GM12878 (cell line): Measurements from ENCODE around the gene LPAR5. TPM values are rescaled to one million over a fixed set of nuclear protein-coding genes. Genes with fewer than 3 reads are reported as not detected.

Source experiments
- ASH2L ChIP-seq: fragments of 300-600, 200-600 bp; sonication (generic); IDR thresholded peaks from 2 replicates; pipeline ENCODE4 v1.6.1; 2017; ENCODE audit warnings: low read depth, mild to moderate bottlenecking, borderline replicate concordance
- BMI1 ChIP-seq: fragments of 450-650 bp; IDR thresholded peaks from 2 replicates; pipeline ENCODE4 v1.6.1; 2016; ENCODE audit warnings: mild to moderate bottlenecking, moderate library complexity, borderline replicate concordance
- CREB1 ChIP-seq: IDR thresholded peaks from 2 replicates; pipeline ENCODE4 v1.6.1; 2012; ENCODE audit warnings: low read depth, mild to moderate bottlenecking, inconsistent platforms
- CTCF ChIP-seq, 3 experiments: IDR thresholded peaks in 2 of 3; conservative IDR thresholded peaks in 1 of 3; 2 replicates each; pipeline ENCODE4 v1.5.1; 2011; ENCODE audit warnings: low read depth in 3 of 3, low read length in 3 of 3, mild to moderate bottlenecking in 3 of 3, control low read depth in 2 of 3, moderate library complexity in 2 of 3, inconsistent platforms in 1 of 3, mixed read lengths in 1 of 3; ENCODE audit not compliant: control insufficient read depth in 2 of 3, insufficient read depth in 1 of 3; ENCODE audit errors: extremely low read depth in 1 of 3
- ESRRA ChIP-seq: IDR thresholded peaks from 2 replicates; pipeline ENCODE4 v1.6.1; 2012; ENCODE audit warnings: mild to moderate bottlenecking, low read length, improper control_type of control experiment
- IKZF1 ChIP-seq: fragments of 450-650 bp; conservative IDR thresholded peaks from 2 replicates; pipeline ENCODE4 v1.6.1; 2017; ENCODE audit warnings: antibody characterized with exemption, mild to moderate bottlenecking
- JUNB ChIP-seq: IDR thresholded peaks from 2 replicates; pipeline ENCODE4 v1.6.1; 2016; ENCODE audit warnings: antibody characterized with exemption, mild to moderate bottlenecking
- NFIC ChIP-seq: IDR thresholded peaks from 2 replicates; pipeline ENCODE4 v1.6.1; 2012; ENCODE audit warnings: low read depth, mild to moderate bottlenecking, inconsistent platforms, low read length, moderate library complexity
- NKRF ChIP-seq: fragments of 450-650 bp; conservative IDR thresholded peaks from 2 replicates; pipeline ENCODE4 v1.6.1; 2017; ENCODE audit warnings: mild to moderate bottlenecking, moderate library complexity
- RFX5 ChIP-seq: IDR thresholded peaks from 2 replicates; pipeline ENCODE4 v1.6.1; 2011; ENCODE audit warnings: low read depth, low read length, improper control_type of control experiment
- SPI1 ChIP-seq: IDR thresholded peaks from 2 replicates; pipeline ENCODE4 v1.6.1; 2011; ENCODE audit warnings: low read depth, mild to moderate bottlenecking, low read length, moderate library complexity, borderline replicate concordance; ENCODE audit not compliant: insufficient read depth
- STAT1 ChIP-seq: fragments of 450-650 bp; conservative IDR thresholded peaks from 2 replicates; pipeline ENCODE4 v1.6.1; 2014; ENCODE audit warnings: antibody characterized with exemption, mild to moderate bottlenecking
- WRNIP1 ChIP-seq: IDR thresholded peaks from 2 replicates; pipeline ENCODE4 v1.6.1; 2011; ENCODE audit warnings: low read depth, low read length, improper control_type of control experiment, borderline replicate concordance
- ZBTB40 ChIP-seq: fragments of 450-650 bp; IDR thresholded peaks from 2 replicates; pipeline ENCODE4 v1.6.1; 2016; ENCODE audit warnings: mild to moderate bottlenecking, moderate library complexity, borderline replicate concordance
- ZNF687 ChIP-seq: fragments of 450-650 bp; IDR thresholded peaks from 2 replicates; pipeline ENCODE4 v1.6.1; 2017; ENCODE audit warnings: mild to moderate bottlenecking, moderate library complexity
- polyA plus RNA-seq, 11 experiments: library from polyadenylated mRNA; depleted of rRNA in 4 of 11; unstranded in 6 of 11; stranded (reverse) in 5 of 11; fragments of >200 nt; fragmentation: Nextera tagmentation in 4 of 11; fragmentation: Illumina TruSeq in 1 of 11; extraction: Ambion mirVana in 4 of 11; extraction: Trizol in 1 of 11; gene quantifications; 1 replicate in 1 of 11; 2 replicates in 10 of 11; pipeline versions ENCODE4 v1.2.1 to v1.2.3, GENCODE V29; 2011 to 2016; ENCODE audit warnings: inconsistent platforms in 2 of 11, missing spikeins in 2 of 11, low read depth in 1 of 11
- total RNA-seq, 4 experiments: library from RNA; depleted of rRNA in 3 of 4; stranded (reverse); fragments of >200 nt in 3 of 4; fragmentation: Illumina TruSeq in 1 of 4; extraction: Trizol in 1 of 4; gene quantifications; 2 replicates each; pipeline versions ENCODE4 v1.2.1 to v1.2.3, GENCODE V29; 2013 to 2021

Gene LPAR5
- total and polyA plus RNA-seq, 10 of the 15 experiments (the other 5 are each of a cell fraction or from before 2014, with no cell fraction given): 1.3 to 7.9 (median 5.3) TPM

GRCh38 chr12:6662906-6663742, 27.4 kb upstream of the LPAR5 start, which contains the start of gene ING4 (continued):
- peak; percentile 99 for TF ChIP-seq ZBTB40
- TF ChIP-seq WRNIP1: 0 out of 2 replicates have a peak, but pooled peaks have one; percentile 34
- TF ChIP-seq IKZF1: peak; percentile 99
- peak; percentile 84 for TF ChIP-seq ZNF687
- peak; percentile 77; the same call in 1 of the 2 replicates for TF ChIP-seq NFIC
- TF ChIP-seq SPI1: peak; percentile 46; the same call in 1 of the 2 replicates
- no peak for TF ChIP-seq JUNB
- 0 out of 2 replicates have a peak, but pooled peaks have one; percentile 48 for TF ChIP-seq RFX5
- TF ChIP-seq CTCF (IDR thresholded peaks at IDR 0.05 in 2 of 3, conservative IDR thresholded peaks at IDR 0.05 in 1 of 3; ENCODE audit: control insufficient read depth in 2 of 3, extremely low read depth in 1 of 3, insufficient read depth in 1 of 3, low read depth in 3 of 3, low read length in 3 of 3): no peak
- peak; percentile 89 for TF ChIP-seq NKRF
- TF ChIP-seq BMI1: no peak
- TF ChIP-seq ASH2L: no peak
- TF ChIP-seq CREB1: peak; percentile 100
- no peak; the same call in 1 of the 2 replicates for TF ChIP-seq ESRRA
- peak; percentile 52; the same call in 1 of the 2 replicates for TF ChIP-seq STAT1
